Activated CD4-positive, alpha-beta T cell treated with anti-CD3 and anti-CD28 coated beads, Interleukin-2, amount 50 U/mL, for 4 hours (primary cell): ENCODE measurements around the gene SPRY4.
"Not testable (repeated sequence)": the region's sequence is repeated elsewhere in the genome, so short reads cannot be mapped to it uniquely, and the experiment has no call there.

Experiments
- DNase-seq, 2 experiments: peaks; one replicate each; pipeline ENCODE4 v3.0.0-alpha.2; 2020

The SPRY4 gene

DNA sequence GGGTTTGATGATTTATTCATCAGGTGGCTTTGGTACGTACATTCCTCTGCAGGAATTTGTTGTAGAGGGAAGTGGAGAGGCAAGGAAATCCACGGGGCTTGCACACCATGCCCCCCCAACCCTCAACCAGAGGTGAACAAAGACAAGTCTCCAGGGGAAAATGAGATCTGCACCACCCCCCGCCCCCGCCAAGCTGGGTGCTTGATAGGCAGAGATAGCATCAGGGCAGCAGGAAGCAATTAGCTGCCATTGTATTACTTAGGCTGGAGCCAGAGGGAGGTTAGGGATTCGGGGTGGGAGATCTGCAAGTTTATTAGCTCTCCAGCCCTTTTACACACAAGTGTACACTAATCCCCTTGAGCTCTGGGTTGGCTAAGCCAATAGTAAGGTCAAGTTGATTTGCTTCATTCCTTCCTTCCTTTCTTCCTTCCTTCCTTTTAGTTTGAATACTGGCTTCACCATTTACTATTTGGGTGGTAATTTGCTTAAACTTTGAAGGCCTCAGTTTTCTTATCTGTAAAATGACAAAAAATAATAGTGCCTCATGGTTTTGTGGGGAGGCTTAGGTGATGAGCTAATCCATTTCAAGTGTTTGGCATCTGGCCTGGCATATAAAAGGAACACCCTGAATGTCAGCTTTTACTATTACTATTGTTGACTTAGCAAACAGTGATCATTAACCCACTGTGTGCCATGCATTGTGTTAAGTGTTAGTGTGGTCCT, 34.1 kb downstream of the SPRY4 start:
- no peak for DNase-seq

DNA sequence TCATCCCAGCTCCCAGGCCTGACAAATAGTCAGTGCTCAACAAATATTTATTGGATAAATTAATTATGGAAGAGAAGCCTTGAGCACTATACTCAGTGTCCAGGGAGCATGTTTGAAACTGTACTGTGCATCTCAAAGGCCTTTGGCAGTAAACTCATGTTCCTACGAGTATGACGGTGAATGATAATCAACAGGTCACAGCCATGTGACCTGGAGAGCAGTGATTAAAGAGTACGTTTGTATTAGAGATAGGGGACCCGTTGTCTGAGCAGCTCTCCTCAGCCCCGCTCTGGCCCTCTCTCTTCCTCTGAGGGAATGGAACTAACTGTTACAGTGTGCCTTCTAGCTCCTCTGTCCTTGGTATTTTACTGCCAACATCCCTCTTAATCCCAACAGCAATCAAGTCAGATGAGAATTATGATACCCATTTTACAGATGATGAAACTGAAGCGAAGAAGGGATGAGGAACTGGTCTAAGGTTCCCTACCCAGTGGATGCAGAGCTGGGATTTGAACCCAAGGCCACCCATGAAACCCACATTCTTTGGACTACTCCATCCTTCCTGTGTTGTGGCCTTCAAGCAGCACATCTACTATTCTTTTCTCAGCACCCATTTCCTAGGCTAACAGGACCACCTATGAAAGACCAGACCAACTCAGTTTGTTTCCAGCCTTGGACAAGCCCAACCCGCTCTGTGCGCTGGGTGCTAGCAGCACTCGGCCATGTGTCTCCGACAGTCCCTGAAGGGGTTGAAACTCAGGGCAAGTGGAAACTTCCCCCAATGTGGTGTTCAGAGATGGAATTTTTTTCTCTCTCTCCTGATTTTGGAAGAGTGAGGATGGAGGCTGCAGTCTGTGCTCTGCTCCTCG, 34.9 kb downstream of the SPRY4 start:
- no peak for DNase-seq

DNA sequence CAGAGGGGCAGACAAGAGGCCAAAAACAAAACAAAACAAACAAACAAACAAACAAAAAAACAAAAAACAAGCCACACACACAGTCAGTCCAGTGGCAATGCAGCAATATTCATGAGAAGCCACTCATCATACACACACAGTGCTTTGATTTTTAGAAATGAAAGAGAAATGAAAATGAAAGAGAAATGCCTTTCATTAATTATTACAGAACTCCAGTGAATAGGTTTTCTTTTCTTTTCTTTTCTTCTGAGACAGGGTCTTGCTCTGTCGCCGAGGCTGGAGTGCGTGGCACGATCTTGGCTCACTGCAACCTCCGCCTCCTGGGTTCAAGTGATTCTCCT, 36.9 kb downstream of the SPRY4 start:
- no peak for DNase-seq

DNA sequence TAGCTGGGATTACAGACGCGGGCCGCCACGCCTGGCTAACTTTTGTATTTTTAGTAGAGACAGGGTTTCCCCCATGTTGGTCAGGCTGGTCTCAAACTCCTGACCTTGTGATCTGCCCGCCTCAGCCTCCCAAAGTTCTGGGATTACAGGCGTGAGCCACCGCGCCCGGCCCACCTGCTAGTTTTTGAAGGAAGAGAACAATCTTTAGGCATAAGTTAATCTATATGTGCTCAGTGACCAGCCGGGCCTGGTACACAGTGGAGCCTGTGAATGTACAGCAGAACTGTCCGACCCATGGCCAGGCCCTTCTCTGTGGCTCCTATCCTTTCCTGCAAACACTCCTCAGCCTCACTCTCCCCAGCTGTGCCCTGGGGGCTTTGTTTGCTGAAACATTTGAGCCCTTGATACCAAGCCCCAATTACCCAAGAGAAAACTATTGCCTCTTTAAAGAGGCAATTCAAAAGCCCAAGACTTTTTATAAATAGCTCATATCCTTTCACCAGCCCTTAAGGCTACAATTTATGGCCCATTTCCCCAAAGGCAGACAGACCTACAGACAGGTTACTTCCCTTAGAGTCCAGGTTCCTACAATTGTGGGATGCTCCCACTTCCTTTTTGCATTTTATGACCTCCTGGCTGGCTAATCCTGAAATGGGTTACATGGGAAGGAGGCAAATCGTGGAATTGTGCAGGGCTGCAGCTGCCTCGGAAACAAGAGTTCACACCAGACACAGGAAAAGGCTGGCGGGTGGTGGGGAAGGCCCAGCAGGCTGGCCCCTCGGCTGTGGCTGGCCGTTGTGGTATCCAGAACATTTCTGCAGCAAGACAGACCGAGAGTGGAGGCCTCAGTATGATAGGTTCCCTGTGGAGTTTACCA, 37.5 kb downstream of the SPRY4 start:
- no peak for DNase-seq

DNA sequence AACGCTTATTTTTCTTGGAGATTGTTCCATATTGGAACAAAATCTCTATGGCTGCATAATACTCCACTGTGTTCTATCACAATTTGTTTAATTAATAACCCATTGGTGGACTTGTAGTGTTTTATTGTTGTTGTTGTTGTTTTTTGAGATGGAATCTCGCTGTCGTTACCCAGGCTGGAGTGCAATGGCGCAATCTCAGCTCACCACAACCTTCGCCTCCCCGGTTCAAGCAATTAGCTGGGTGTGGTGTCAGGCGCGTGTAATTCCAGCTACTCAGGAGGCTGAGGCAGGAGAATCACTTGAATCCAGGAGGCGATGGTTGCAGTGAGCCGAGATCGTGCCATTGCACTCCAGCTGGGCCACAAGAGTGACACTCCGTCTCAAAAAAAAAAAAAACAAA, 38.7 kb downstream of the SPRY4 start:
- DNase-seq: no peak

- DNase-seq: no peak
Observed at GRCh38 chr5:142283304-142283703, 41.5 kb downstream of the SPRY4 start.

- no peak for DNase-seq
Observed at GRCh38 chr5:142281966-142282365, 42.9 kb downstream of the SPRY4 start.

DNA sequence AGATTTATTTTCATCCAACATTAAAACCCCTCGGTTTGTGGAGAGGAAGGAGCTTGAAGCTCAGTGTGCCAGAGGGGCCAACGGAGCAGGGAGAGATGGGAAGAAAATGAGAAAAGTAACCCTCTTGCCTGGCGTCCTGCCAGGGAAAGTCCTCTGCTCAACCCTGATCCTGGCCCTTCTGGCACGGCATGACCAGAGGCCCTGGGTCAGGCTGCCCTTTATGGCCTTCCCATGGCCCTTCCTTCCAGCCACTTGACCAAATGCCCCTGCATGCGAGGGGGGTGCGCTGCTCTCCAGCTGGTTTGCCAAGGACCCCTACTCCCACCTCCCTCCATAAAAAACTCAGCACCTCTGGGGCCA, 43.8 kb downstream of the SPRY4 start:
- no peak for DNase-seq

DNA sequence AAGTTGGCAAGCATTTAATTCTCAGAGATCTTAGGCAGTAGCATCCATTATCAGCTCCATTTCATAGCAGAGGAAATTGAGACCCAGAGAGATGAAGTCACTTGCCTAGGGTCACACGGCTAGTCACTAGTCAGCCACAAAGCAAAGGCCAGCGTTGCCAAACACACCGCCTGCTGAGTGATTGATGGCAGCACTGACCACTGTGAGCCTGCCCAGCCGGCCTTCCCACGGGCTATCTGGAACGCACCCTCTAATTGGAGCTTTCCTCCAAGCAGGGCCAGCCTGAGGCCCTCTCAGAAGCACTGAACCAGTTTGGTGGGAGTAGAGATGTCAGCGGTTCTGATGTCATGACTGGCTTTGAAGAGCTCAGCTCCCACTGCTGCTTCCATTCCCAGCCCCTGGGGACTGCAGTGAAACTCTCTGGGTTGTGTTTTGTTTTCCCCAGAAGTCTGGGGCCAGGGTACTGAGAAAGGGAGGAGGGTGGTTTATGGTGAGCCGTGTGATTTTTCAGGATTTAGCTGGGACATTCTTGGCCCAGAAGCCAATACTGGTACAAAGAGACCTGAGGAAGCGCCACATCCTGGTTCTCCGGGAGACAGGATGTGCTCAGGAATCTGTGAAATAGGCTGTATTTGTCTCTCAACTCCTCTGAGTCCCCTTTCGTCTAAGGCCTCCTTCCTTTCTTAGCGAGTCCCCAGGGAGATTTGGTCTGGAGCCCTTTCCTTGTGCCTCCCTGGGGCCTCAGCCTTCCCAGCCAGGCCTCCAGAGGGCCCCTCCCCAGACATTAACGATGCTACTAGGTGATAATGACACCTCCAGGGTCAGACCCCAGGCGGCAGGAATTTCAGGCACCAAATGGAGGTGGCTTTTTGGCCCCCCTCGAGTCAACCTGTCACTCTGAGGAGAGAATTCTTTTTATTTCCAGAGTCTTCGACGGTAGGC, 44.5 kb downstream of the SPRY4 start:
- no peak for DNase-seq

GRCh38 chr5:142278627-142279026, 46.2 kb downstream of the SPRY4 start:
- DNase-seq: no peak

GRCh38 chr5:142277796-142278195, 47.0 kb downstream of the SPRY4 start:
- DNase-seq: no peak

DNA sequence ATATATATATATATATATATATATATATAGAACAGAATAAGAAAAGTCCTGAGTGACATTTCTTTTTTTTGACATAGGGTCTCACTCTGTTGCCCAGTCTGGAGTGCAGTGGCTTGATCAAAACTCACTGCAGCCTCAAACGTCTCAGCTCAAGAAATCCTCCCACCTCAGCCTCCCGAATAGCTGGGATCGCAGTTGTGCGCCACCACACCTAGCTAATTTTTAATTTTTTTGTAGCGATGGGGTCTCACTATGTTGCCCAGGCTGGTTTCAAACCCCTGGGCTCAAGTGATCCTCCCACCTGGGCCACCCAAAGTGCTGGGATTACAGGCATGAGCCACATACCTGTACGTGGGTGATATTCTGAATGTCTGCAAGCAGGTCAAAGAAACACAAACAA, 48.3 kb downstream of the SPRY4 start:
- no peak for DNase-seq

- DNase-seq: no peak
Observed at GRCh38 chr5:142275496-142275895, 49.3 kb downstream of the SPRY4 start.

DNA sequence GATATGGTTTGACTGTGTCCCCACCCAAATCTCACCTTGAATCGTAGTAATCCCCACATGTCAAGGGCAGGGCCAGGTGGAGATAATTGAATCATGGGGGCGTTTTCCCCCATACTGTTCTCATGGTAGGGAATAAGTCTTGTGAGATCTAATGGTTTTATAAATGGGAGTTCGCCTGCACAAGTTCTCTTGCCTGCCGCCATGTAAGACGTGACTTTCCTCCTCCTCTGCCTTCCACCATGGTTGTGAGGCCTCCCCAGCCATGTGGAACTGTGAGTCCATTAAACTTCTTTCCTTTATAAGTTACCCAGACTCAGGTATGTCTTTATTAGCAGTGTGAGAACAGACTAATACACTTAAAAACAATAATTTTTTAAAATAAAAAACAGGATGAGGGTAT, 52.2 kb downstream of the SPRY4 start:
- not testable (repeated sequence) for DNase-seq

DNA sequence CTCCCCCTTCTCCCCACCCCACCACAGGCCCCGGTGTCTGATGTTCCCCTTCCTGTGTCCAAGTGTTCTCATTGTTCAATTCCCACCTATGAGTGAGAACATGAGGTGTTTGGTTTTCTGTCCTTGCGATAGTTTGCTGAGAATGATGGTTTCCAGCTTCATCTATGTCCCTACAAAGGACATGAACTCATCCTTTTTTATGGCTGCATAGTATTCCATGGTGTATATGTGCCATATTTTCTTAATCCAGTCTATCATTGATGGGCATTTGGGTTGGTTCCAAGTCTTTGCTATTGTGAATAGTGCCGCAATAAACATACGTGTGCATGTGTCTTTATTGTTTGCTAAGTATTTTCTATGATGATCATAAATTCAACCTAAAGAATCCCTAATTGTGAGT, 60.7 kb downstream of the SPRY4 start:
- DNase-seq: not testable (repeated sequence)

DNA sequence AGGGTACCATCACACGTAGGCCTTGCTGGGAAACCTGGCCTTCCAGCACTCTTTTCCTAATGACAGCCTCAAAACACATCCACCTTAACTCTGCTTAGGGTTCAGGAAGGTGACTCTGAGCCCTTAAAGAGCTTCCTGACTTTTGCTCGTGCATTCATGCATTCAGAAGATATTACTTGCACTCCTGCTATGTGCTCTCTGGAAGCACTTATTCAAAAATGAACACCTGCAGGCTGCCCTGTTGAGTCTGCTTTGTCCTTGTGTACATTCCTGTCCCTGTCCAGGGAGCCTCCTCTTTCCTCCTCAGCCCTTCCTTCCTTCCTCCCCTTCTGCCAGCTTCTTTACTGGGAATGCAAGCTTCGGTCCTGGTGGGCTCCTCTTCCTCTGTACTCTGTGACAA, 61.5 kb downstream of the SPRY4 start:
- DNase-seq: no peak

- DNase-seq: no peak
Observed at GRCh38 chr5:142262683-142263082, 62.1 kb downstream of the SPRY4 start.
